Upper lobe of left lung (tissue), 6 donors: ENCODE measurements around the gene SLC6A20. TPM values are rescaled to one million over a fixed set of nuclear protein-coding genes. Genes with fewer than 3 reads are reported as not detected.
A peak's percentile ranks its signal among the peaks of the same experiment; 100 is the strongest.

Experiments used
- ATAC-seq, 2 donors: fragments of 200-7000 bp; cut with Tn5 transposase; one replicate each; pipeline ENCODE4 v1.9.1; 2022; ENCODE audit warnings: mild to moderate bottlenecking in 2 of 2, moderate library complexity in 2 of 2; ENCODE audit not compliant: low FRiP score in 2 of 2
- DNase-seq, 2 donors: peaks; one replicate each; pipeline ENCODE4 v3.0.0-alpha.2; 2019 to 2020
- H3K27ac ChIP-seq, 4 donors: fragments of 200-600 bp; sonication (generic); one replicate each; pipeline ENCODE4 v1.5.1; 2016 to 2019
- H3K27me3 ChIP-seq, 4 donors: fragments of 200-600 bp; sonication (generic); one replicate each; pipeline ENCODE4 v1.5.1; 2017 to 2019
- H3K36me3 ChIP-seq, 4 donors: fragments of 200-600 bp; sonication (generic); one replicate each; pipeline ENCODE4 v1.5.1; 2016 to 2019
- H3K4me1 ChIP-seq, 4 donors: fragments of 200-600 bp; sonication (generic); one replicate each; pipeline ENCODE4 v1.5.1; 2018 to 2019
- H3K4me3 ChIP-seq, 4 donors: fragments of 200-600 bp; sonication (generic); one replicate each; pipeline ENCODE4 v1.5.1; 2017 to 2019; ENCODE audit warnings: mild to moderate bottlenecking in 2 of 4, moderate library complexity in 1 of 4
- H3K9me3 ChIP-seq, 4 donors: fragments of 200-600 bp; sonication (generic); one replicate each; pipeline ENCODE4 v1.5.1; 2018 to 2019
- CTCF ChIP-seq, 6 experiments: fragments of 450-650 bp in 4 of 6; fragments of 200-600 bp in 2 of 6; sonication (generic) in 2 of 6; IDR thresholded peaks; one replicate each; pipeline ENCODE4 v1.5.1; 2016 to 2019; ENCODE audit warnings: antibody characterized with exemption in 6 of 6
- EP300 ChIP-seq, 4 donors: sonication (generic); formaldehyde crosslinking; IDR thresholded peaks; one replicate each; pipeline ENCODE4 v1.5.1; 2017; ENCODE audit warnings: antibody characterized with exemption in 4 of 4, control low read depth in 2 of 4
- POLR2A ChIP-seq, 4 donors: fragments of 450-650 bp; IDR thresholded peaks; one replicate each; pipeline ENCODE4 v1.5.1; 2016 to 2017; ENCODE audit warnings: antibody characterized with exemption in 4 of 4, mild to moderate bottlenecking in 2 of 4
- POLR2AphosphoS5 ChIP-seq, 2 donors: sonication (generic); formaldehyde crosslinking; IDR thresholded peaks; one replicate each; pipeline ENCODE4 v1.5.1; 2017; ENCODE audit warnings: antibody characterized with exemption in 2 of 2
- WGBS, 2 donors: methylation state at CpG; one replicate each; pipeline ENCODE4 v1.1.5; 2017 to 2018; 5-methylcytosine and 5-hydroxymethylcytosine counted together
- total RNA-seq, 6 donors: library from RNA; depleted of rRNA in 4 of 6; stranded (reverse); fragments of >200 nt in 4 of 6; gene quantifications; one replicate each; pipeline versions ENCODE4 v1.1.0 to v1.2.1, GENCODE V29; 2016 to 2021
- donor health status: DM: no; HTN: no; CAD: no; lungs with moderate emphysema.
- donor health status: DM: no; HTN: yes; CAD: no; lungs with severe emphysema.

Gene SLC6A20
- total RNA-seq, 6 donors from 2014 or later, result 0.11 to 20.1 (median 7.2) TPM

GRCh38 chr3:45783667-45784066 lies 12.7 kb downstream of the SLC6A20 start:
- no peak overlapping the region for H3K27ac ChIP-seq
- no peaks in the 10 kb centered on the region for H3K9me3 ChIP-seq
- H3K27me3 ChIP-seq, result no peaks in the 10 kb centered on the region
- no peak for TF ChIP-seq EP300 (IDR thresholded peaks at IDR 0.05)
- TF ChIP-seq POLR2AphosphoS5 (IDR thresholded peaks at IDR 0.05), result no peak
- no peak for TF ChIP-seq POLR2A (IDR thresholded peaks at IDR 0.05)
- no peak for TF ChIP-seq CTCF (IDR thresholded peaks at IDR 0.05)
- no peaks in the 10 kb centered on the region for H3K4me1 ChIP-seq
- 91 to 100% methylated on average over 3 of the region's 3 CpGs for WGBS, 2 donors
- no peak overlapping the region for H3K4me3 ChIP-seq
- no peak for ATAC-seq
- no peak for DNase-seq
- H3K36me3 ChIP-seq, result no peaks in the 10 kb centered on the region

GRCh38 chr3:45782381-45782780 lies 14.0 kb downstream of the SLC6A20 start:
- WGBS, 2 donors, result 91 to 94% methylated on average over 3 of the region's 3 CpGs
- no peak for ATAC-seq

GRCh38 chr3:45781841-45782240 lies 14.5 kb downstream of the SLC6A20 start:
- Histone ChIP-seq H3K4me3 (no peak overlapping the region), H3K27me3 (no peaks in the 10 kb centered on the region), H3K4me1 (no peaks in the 10 kb centered on the region), H3K9me3 (no peaks in the 10 kb centered on the region), H3K36me3 (no peaks in the 10 kb centered on the region), H3K27ac (no peak overlapping the region)
- ATAC-seq (peak in 1 of 2 donors; percentile 13), DNase-seq (no peak)
- TF ChIP-seq CTCF (IDR thresholded peaks at IDR 0.05) (no peak), POLR2A (IDR thresholded peaks at IDR 0.05) (no peak), EP300 (IDR thresholded peaks at IDR 0.05) (no peak), POLR2AphosphoS5 (IDR thresholded peaks at IDR 0.05) (no peak)
- WGBS, 2 donors, result 95 to 96% methylated on average over 4 to 12 of the region's 12 CpGs

More at GRCh38 chr3:45782381-45782780, 14.0 kb downstream of the SLC6A20 start:
- H3K4me3 ChIP-seq, result no peak overlapping the region
- no peaks in the 10 kb centered on the region for H3K36me3 ChIP-seq
- no peak for DNase-seq
- TF ChIP-seq POLR2AphosphoS5 (IDR thresholded peaks at IDR 0.05) (no peak), EP300 (IDR thresholded peaks at IDR 0.05) (no peak), POLR2A (IDR thresholded peaks at IDR 0.05) (no peak), CTCF (IDR thresholded peaks at IDR 0.05) (no peak)
- no peaks in the 10 kb centered on the region for H3K9me3 ChIP-seq
- H3K4me1 ChIP-seq, result no peaks in the 10 kb centered on the region
- no peak overlapping the region for H3K27ac ChIP-seq
- H3K27me3 ChIP-seq, result no peaks in the 10 kb centered on the region

GRCh38 chr3:45781271-45781670 lies 15.1 kb downstream of the SLC6A20 start:
- H3K4me3 ChIP-seq, result no peak overlapping the region
- no peaks in the 10 kb centered on the region for H3K36me3 ChIP-seq
- H3K27ac ChIP-seq, result no peak overlapping the region
- H3K9me3 ChIP-seq, result no peaks in the 10 kb centered on the region
- no peaks in the 10 kb centered on the region for H3K4me1 ChIP-seq
- no peak for ATAC-seq
- H3K27me3 ChIP-seq, result no peaks in the 10 kb centered on the region
- no peak for TF ChIP-seq CTCF (IDR thresholded peaks at IDR 0.05)
- no peak for TF ChIP-seq POLR2A (IDR thresholded peaks at IDR 0.05)
- TF ChIP-seq POLR2AphosphoS5 (IDR thresholded peaks at IDR 0.05), result no peak
- TF ChIP-seq EP300 (IDR thresholded peaks at IDR 0.05), result no peak
- no peak for DNase-seq
- WGBS, 2 donors, result 86 to 89% methylated on average over 5 of the region's 5 CpGs
